Endothelial cell of umbilical vein (primary cell): ENCODE results near the gene FEM1C. TPM values are rescaled to one million over a fixed set of nuclear protein-coding genes. Genes with fewer than 3 reads are reported as not detected.

ENCODE experiments used
- BruUV-seq: library from RNA; stranded (reverse); fragments of 400-500 nt; replicated peaks from 2 replicates; lab custom pipeline; 2021; lab: Mats Ljungman, UMichigan
- CTCF ChIA-PET: fragments of 300-600, 350-600 bp; sonication (Branson Sonifier 250); formaldehyde crosslinking; loops from one replicate; lab custom pipeline; 2021; ENCODE audit warnings: antibody characterized with exemption, inconsistent platforms; lab: Charles Lee
- POLR2A ChIA-PET: fragments of 300-600, 350-600 bp; sonication (Branson Sonifier 250); formaldehyde crosslinking; loops from one replicate; lab custom pipeline; 2021; ENCODE audit warnings: antibody characterized with exemption, inconsistent platforms; lab: Charles Lee
- DNase-seq: peaks from one replicate; pipeline ENCODE4 v3.0.0-alpha.2; 2011; ENCODE audit warnings: low read depth, low spot score
- FAIRE-seq: peaks from 2 replicates; lab custom pipeline; 2011; peaks lifted over from hg19 to GRCh38; lab: Jason Lieb, UNC
- H2AFZ ChIP-seq: 2 replicates; pipeline ENCODE4 v1.6.0; 2012; ENCODE audit warnings: low read depth, low read length, control low read depth, inconsistent platforms
- H3K27ac ChIP-seq: 2 replicates; pipeline ENCODE4 v1.5.1; 2011; ENCODE audit warnings: low read depth, mild to moderate bottlenecking, control low read depth, low read length, moderate library complexity; ENCODE audit not compliant: insufficient read depth
- H3K27me3 ChIP-seq, 2 experiments: 2 replicates each; pipeline versions ENCODE4 v1.6.0 to v1.6.1; 2011; ENCODE audit warnings: low read length in 2 of 2, mixed read lengths in 1 of 2; ENCODE audit not compliant: control insufficient read depth in 2 of 2, insufficient read depth in 2 of 2
- H3K36me3 ChIP-seq, 2 experiments: 2 replicates in 1 of 2; 3 replicates in 1 of 2; pipeline ENCODE4 v1.5.1; 2011; ENCODE audit warnings: low read length in 2 of 2, mild to moderate bottlenecking in 1 of 2, moderate library complexity in 1 of 2; ENCODE audit not compliant: control insufficient read depth in 2 of 2, insufficient read depth in 2 of 2; ENCODE audit errors: extremely low read depth in 1 of 2
- H3K4me1 ChIP-seq: 3 replicates; pipeline ENCODE4 v1.5.1; 2011; ENCODE audit warnings: mild to moderate bottlenecking, low read length; ENCODE audit not compliant: control insufficient read depth, insufficient read depth; ENCODE audit errors: extremely low read depth
- H3K4me2 ChIP-seq: 2 replicates; pipeline ENCODE4 v1.6.1; 2011; ENCODE audit warnings: low read length, control low read depth, mixed read lengths; ENCODE audit not compliant: insufficient read depth
- H3K4me3 ChIP-seq, 3 experiments: fragments of 200-600 bp in 1 of 3; sonication (generic), shearing (Covaris generic) in 1 of 3; replicated peaks in 1 of 3; 2 replicates each; pipeline ENCODE4 v1.5.1; 2011 to 2016; ENCODE audit warnings: control low read depth in 3 of 3, low read length in 3 of 3, mild to moderate bottlenecking in 2 of 3, inconsistent platforms in 1 of 3, low read depth in 1 of 3, moderate library complexity in 1 of 3; ENCODE audit not compliant: insufficient read depth in 1 of 3
- H3K79me2 ChIP-seq: 2 replicates; pipeline ENCODE4 v1.6.0; 2012; ENCODE audit warnings: low read length, inconsistent platforms; ENCODE audit not compliant: control insufficient read depth, insufficient read depth
- H3K9ac ChIP-seq: replicated peaks from 2 replicates; pipeline ENCODE3; 2011; ENCODE audit warnings: low read length, control low read depth; ENCODE audit not compliant: insufficient read depth; ENCODE audit errors: extremely low read depth
- H3K9me1 ChIP-seq: replicated peaks from 3 replicates; pipeline ENCODE4 v1.6.0; 2011; ENCODE audit warnings: mild to moderate bottlenecking, low read length; ENCODE audit not compliant: control insufficient read depth, insufficient read depth; ENCODE audit errors: extremely low read depth
- H3K9me3 ChIP-seq: replicated peaks from 2 replicates; pipeline ENCODE4 v1.5.1; 2012; ENCODE audit warnings: low read length, inconsistent platforms; ENCODE audit not compliant: control insufficient read depth, insufficient read depth
- H4K20me1 ChIP-seq: replicated peaks from 2 replicates; pipeline ENCODE3; 2011; ENCODE audit warnings: mild to moderate bottlenecking, low read length; ENCODE audit not compliant: control insufficient read depth, insufficient read depth; ENCODE audit errors: extremely low read depth
- CTCF ChIP-seq, 2 donors: IDR thresholded peaks; 1 replicate in 1 of 2; 2 replicates in 1 of 2; pipeline ENCODE4 v1.5.1; 2011; ENCODE audit warnings: low read length in 2 of 2, mild to moderate bottlenecking in 2 of 2, moderate library complexity in 2 of 2, control low read depth in 1 of 2, inconsistent platforms in 1 of 2, low read depth in 1 of 2; ENCODE audit not compliant: insufficient read depth in 1 of 2; ENCODE audit errors: extremely low read depth in 1 of 2
- EZH2 ChIP-seq: IDR thresholded peaks from 2 replicates; pipeline ENCODE4 v1.6.1; 2012; ENCODE audit warnings: borderline replicate concordance, low read depth, mild to moderate bottlenecking, moderate library complexity, low read length, inconsistent platforms; ENCODE audit not compliant: severe bottlenecking
- FOS ChIP-seq: IDR thresholded peaks from 2 replicates; pipeline ENCODE4 v1.6.1; 2011; ENCODE audit warnings: mild to moderate bottlenecking, low read length, moderate library complexity, borderline replicate concordance; ENCODE audit not compliant: insufficient read depth
- GATA2 ChIP-seq: IDR thresholded peaks from 2 replicates; pipeline ENCODE4 v1.7.0; 2011; ENCODE audit warnings: low read depth, mild to moderate bottlenecking, moderate library complexity, mixed read lengths, low read length; ENCODE audit not compliant: insufficient read length, insufficient read depth
- JUN ChIP-seq: IDR thresholded peaks from 2 replicates; pipeline ENCODE4 v1.6.1; 2011; ENCODE audit warnings: borderline replicate concordance, low read depth; ENCODE audit not compliant: insufficient read length, insufficient read depth
- MAX ChIP-seq: IDR thresholded peaks from 2 replicates; pipeline ENCODE4 v1.6.1; 2011; ENCODE audit not compliant: insufficient read depth, insufficient read length
- MYC ChIP-seq: IDR thresholded peaks from one replicate; pipeline ENCODE4 v1.6.1; 2011; ENCODE audit warnings: mild to moderate bottlenecking, low read depth, low read length
- POLR2A ChIP-seq: IDR thresholded peaks from 2 replicates; pipeline ENCODE4 v1.6.1; 2012; ENCODE audit warnings: low read depth, mild to moderate bottlenecking, control low read depth, low read length
- POLR2AphosphoS5 ChIP-seq: IDR thresholded peaks from 2 replicates; pipeline ENCODE4 v1.6.1; 2012; ENCODE audit warnings: low read depth, mild to moderate bottlenecking, control low read depth, low read length, moderate library complexity; ENCODE audit not compliant: insufficient read depth
- dilution Hi-C: fragments of 300-500 bp; cut with MboI; formaldehyde crosslinking; loops from one replicate; pipeline ENCODE4 v1.15.0; 2019; ENCODE audit warnings: low sequenced_read_pairs; ENCODE audit not compliant: extremely low pct_ligation_motif_present
- intact Hi-C: fragments of 100-400 bp; cut with micrococcal nuclease; formaldehyde crosslinking; loops from one replicate; pipeline ENCODE4 v1.10.0; 2022
- polyA plus RNA-seq, 4 experiments: library from polyadenylated mRNA; depleted of rRNA in 3 of 4; stranded (reverse) in 3 of 4; unstranded in 1 of 4; fragments of >200 nt; gene quantifications; 2 replicates each; pipeline versions ENCODE4 v1.2.1 to v1.2.3, GENCODE V29; 2011 to 2012; ENCODE audit warnings: missing spikeins in 1 of 4
- total RNA-seq: library from RNA; stranded (reverse); gene quantifications from 2 replicates; pipeline ENCODE4 v1.2.3, GENCODE V29; 2021

The FEM1C gene
- total and polyA plus RNA-seq, 2 donors (not counting 3 experiments of a cell fraction or from before 2014, with no cell fraction given), result 6.2 to 16.0 TPM

- TF ChIP-seq FOS (no peak), GATA2 (no peak), MYC (no peak), CTCF (IDR thresholded peaks at IDR 0.05; ENCODE audit: extremely low read depth in 1 of 2, insufficient read depth in 1 of 2, low read depth in 1 of 2, low read length in 2 of 2) (no peak), POLR2A (no peak), POLR2AphosphoS5 (no peak), MAX (no peak), JUN (no peak), EZH2 (no peak)
- no peak for DNase-seq
- dilution Hi-C loops (no loop called here), intact Hi-C loops (no loop called here)
- H3K9me1 ChIP-seq, result no peaks in the 10 kb centered on the region
- H2AFZ ChIP-seq, result no peak overlapping the region
- no peak for FAIRE-seq
- H3K27ac ChIP-seq, result no peak overlapping the region
- H3K36me3 ChIP-seq, result no peaks in the 10 kb centered on the region
- no TSS peak for BruUV-seq
- no peaks in the 10 kb centered on the region for H3K79me2 ChIP-seq
- no peaks in the 10 kb centered on the region for H4K20me1 ChIP-seq
- H3K4me2 ChIP-seq, result no peak overlapping the region
- POLR2A ChIA-PET, result no interaction called here
- H3K9me3 ChIP-seq, result no peaks in the 10 kb centered on the region
- CTCF ChIA-PET, result no interaction called here
- no peak overlapping the region for H3K4me3 ChIP-seq
- no peak overlapping the region for H3K9ac ChIP-seq
- no peaks in the 10 kb centered on the region for H3K27me3 ChIP-seq
- no peaks in the 10 kb centered on the region for H3K4me1 ChIP-seq
Measured at GRCh38 chr5:115477581-115477980, 67.0 kb downstream of the FEM1C start.
